H9 (cell line): ENCODE data around the gene DGKH. TPM values are rescaled to one million over a fixed set of nuclear protein-coding genes. Genes with fewer than 3 reads are reported as not detected.

Experiments
- DNase-seq: peaks from one replicate; pipeline ENCODE4 v3.0.0-alpha.2; 2017
- H2AFZ ChIP-seq: one replicate; pipeline ENCODE4 v1.6.1; 2013; ENCODE audit warnings: mild to moderate bottlenecking, low read length, control low read depth, moderate library complexity
- H2AK5ac ChIP-seq: 2 replicates; pipeline ENCODE4 v1.6.1; 2013; ENCODE audit warnings: low read length, control low read depth, mixed read lengths; ENCODE audit not compliant: insufficient read length
- H2BK120ac ChIP-seq: one replicate; pipeline ENCODE4 v1.6.1; 2013; ENCODE audit warnings: low read depth, mild to moderate bottlenecking, low read length, control low read depth, inconsistent platforms; ENCODE audit not compliant: poor library complexity, severe bottlenecking
- H2BK12ac ChIP-seq: 2 replicates; pipeline ENCODE4 v1.6.1; 2013; ENCODE audit warnings: low read length, control low read depth, mixed read lengths, low read depth; ENCODE audit not compliant: insufficient read length
- H2BK15ac ChIP-seq: 2 replicates; pipeline ENCODE4 v1.6.1; 2013; ENCODE audit warnings: low read depth, low read length, control low read depth
- H2BK20ac ChIP-seq: one replicate; pipeline ENCODE4 v1.6.1; 2013; ENCODE audit warnings: low read depth, mild to moderate bottlenecking, low read length, control low read depth, inconsistent platforms; ENCODE audit not compliant: poor library complexity, severe bottlenecking
- H2BK5ac ChIP-seq: 2 replicates; pipeline ENCODE4 v1.6.1; 2013; ENCODE audit warnings: low read length, control low read depth, mixed read lengths; ENCODE audit not compliant: insufficient read length
- H3K14ac ChIP-seq: 2 replicates; pipeline ENCODE4 v1.6.1; 2013; ENCODE audit warnings: low read length, control low read depth; ENCODE audit not compliant: insufficient read depth
- H3K18ac ChIP-seq: 2 replicates; pipeline ENCODE4 v1.6.1; 2013; ENCODE audit warnings: low read depth, mild to moderate bottlenecking, mixed read lengths, low read length, control low read depth; ENCODE audit not compliant: insufficient read length
- H3K23ac ChIP-seq: 2 replicates; pipeline ENCODE4 v1.6.1; 2013; ENCODE audit warnings: low read length, control low read depth, mixed read lengths, low read depth; ENCODE audit not compliant: insufficient read length
- H3K23me2 ChIP-seq: 2 replicates; pipeline ENCODE4 v1.6.1; 2013; ENCODE audit warnings: low read depth, mild to moderate bottlenecking, mixed read lengths, low read length, control low read depth; ENCODE audit not compliant: insufficient read length, poor library complexity, severe bottlenecking
- H3K27ac ChIP-seq: 2 replicates; pipeline ENCODE4 v1.5.1; 2013; ENCODE audit warnings: low read length, control low read depth, mixed read lengths, low read depth; ENCODE audit not compliant: insufficient read length
- H3K27me3 ChIP-seq: 2 replicates; pipeline ENCODE4 v1.6.1; 2013; ENCODE audit warnings: low read length, control low read depth, inconsistent platforms; ENCODE audit not compliant: insufficient read depth
- H3K4ac ChIP-seq: 2 replicates; pipeline ENCODE4 v1.6.1; 2013; ENCODE audit warnings: low read depth, mild to moderate bottlenecking, control low read depth, inconsistent platforms, low read length, moderate library complexity
- H3K4me1 ChIP-seq: 2 replicates; pipeline ENCODE4 v1.6.1; 2013; ENCODE audit warnings: low read length, control low read depth, inconsistent platforms; ENCODE audit not compliant: insufficient read depth
- H3K4me2 ChIP-seq: 2 replicates; pipeline ENCODE4 v1.6.1; 2013; ENCODE audit warnings: low read length, control low read depth, mixed read lengths; ENCODE audit not compliant: insufficient read length, insufficient read depth
- H3K56ac ChIP-seq: 2 replicates; pipeline ENCODE4 v1.6.1; 2013; ENCODE audit warnings: low read depth, mild to moderate bottlenecking, mixed read lengths, low read length, control low read depth; ENCODE audit not compliant: insufficient read length
- H3K79me1 ChIP-seq: 2 replicates; pipeline ENCODE4 v1.6.1; 2013; ENCODE audit warnings: low read depth, mild to moderate bottlenecking, moderate library complexity, low read length, control low read depth, inconsistent platforms; ENCODE audit not compliant: insufficient read depth, poor library complexity, severe bottlenecking
- H3K79me2 ChIP-seq: 2 replicates; pipeline ENCODE4 v1.6.1; 2013; ENCODE audit warnings: low read length, control low read depth, inconsistent platforms; ENCODE audit not compliant: insufficient read depth
- H3K9ac ChIP-seq: 2 replicates; pipeline ENCODE4 v1.6.1; 2013; ENCODE audit warnings: low read length, control low read depth, mixed read lengths; ENCODE audit not compliant: insufficient read length; ENCODE audit errors: extremely low read depth
- H3K9me3 ChIP-seq: one replicate; pipeline ENCODE4 v1.6.1; 2013; ENCODE audit warnings: low read depth, low read length, inconsistent platforms; ENCODE audit not compliant: control insufficient read depth
- H3T11ph ChIP-seq: one replicate; pipeline ENCODE4 v1.6.1; 2013; ENCODE audit warnings: mild to moderate bottlenecking, low read length, control low read depth, inconsistent platforms
- H4K20me1 ChIP-seq: one replicate; pipeline ENCODE4 v1.6.1; 2013; ENCODE audit not compliant: control insufficient read depth, insufficient read length, insufficient read depth
- H4K5ac ChIP-seq: 2 replicates; pipeline ENCODE4 v1.6.1; 2013; ENCODE audit warnings: low read depth, mild to moderate bottlenecking, mixed read lengths, low read length, control low read depth; ENCODE audit not compliant: insufficient read length
- H4K8ac ChIP-seq: replicated peaks from 2 replicates; pipeline ENCODE4 v1.6.1; 2013; ENCODE audit warnings: low read length, control low read depth, mixed read lengths, low read depth; ENCODE audit not compliant: insufficient read length
- H4K91ac ChIP-seq: 2 replicates; pipeline ENCODE4 v1.6.1; 2013; ENCODE audit warnings: low read depth, mild to moderate bottlenecking, moderate library complexity, mixed read lengths, low read length, control low read depth; ENCODE audit not compliant: insufficient read length
- H3K27ac Mint-ChIP-seq, 3 experiments: 2 replicates in 2 of 3; 3 replicates in 1 of 3; pipeline ENCODE4 v1.8.0; 2020 to 2021; ENCODE audit warnings: mixed read lengths in 3 of 3, mild to moderate bottlenecking in 1 of 3, moderate library complexity in 1 of 3
- H3K27me3 Mint-ChIP-seq: 2 replicates; pipeline ENCODE4 v1.8.0; 2021; ENCODE audit warnings: low read depth, mild to moderate bottlenecking, moderate library complexity, mixed read lengths
- H3K36me3 Mint-ChIP-seq, 3 experiments: 2 replicates in 2 of 3; 3 replicates in 1 of 3; pipeline ENCODE4 v1.8.0; 2020 to 2021; ENCODE audit warnings: low read depth in 3 of 3, mixed read lengths in 3 of 3; ENCODE audit not compliant: insufficient read depth in 1 of 3
- H3K4me1 Mint-ChIP-seq, 2 experiments: 2 replicates each; pipeline ENCODE4 v1.8.0; 2020; ENCODE audit warnings: mixed read lengths in 2 of 2
- H3K4me3 Mint-ChIP-seq, 2 experiments: 2 replicates in 1 of 2; 3 replicates in 1 of 2; pipeline ENCODE4 v1.8.0; 2020 to 2021; ENCODE audit warnings: mild to moderate bottlenecking in 2 of 2, mixed read lengths in 2 of 2, moderate library complexity in 1 of 2
- H3K9me3 Mint-ChIP-seq, 2 experiments: 2 replicates in 1 of 2; 3 replicates in 1 of 2; pipeline ENCODE4 v1.8.0; 2020; ENCODE audit warnings: mild to moderate bottlenecking in 2 of 2, mixed read lengths in 2 of 2, moderate library complexity in 1 of 2
- WGBS: extraction: QIAGEN DNeasy Blood & Tissue Kit; methylation state at CpG from one replicate; pipeline ENCODE4 v1.1.7; 2013; ENCODE audit warnings: missing lambda C conversion rate, low lambda C conversion rate, mixed read lengths; ENCODE audit not compliant: insufficient read length; ENCODE audit errors: extremely low coverage; 5-methylcytosine and 5-hydroxymethylcytosine counted together
- total RNA-seq: library from RNA; stranded (reverse); gene quantifications from 2 replicates; pipeline ENCODE4 v1.2.1, GENCODE V29; 2021
- TF ChIP-seq, protein P1 (sequence below): fragments of 200-600 bp; sonication (generic); conservative IDR thresholded peaks from 3 replicates; pipeline ENCODE4 v1.8.0; 2021; ENCODE audit warnings: antibody characterized with exemption, mild to moderate bottlenecking

Gene DGKH
- total RNA-seq, 1 experiment from 2014 or later = 8.6 TPM

- no peak overlapping the region for H2BK5ac ChIP-seq
- H3K23me2 ChIP-seq = no peaks in the 10 kb centered on the region
- no peak overlapping the region for H3K27ac ChIP-seq
- TF ChIP-seq, protein P1, sequence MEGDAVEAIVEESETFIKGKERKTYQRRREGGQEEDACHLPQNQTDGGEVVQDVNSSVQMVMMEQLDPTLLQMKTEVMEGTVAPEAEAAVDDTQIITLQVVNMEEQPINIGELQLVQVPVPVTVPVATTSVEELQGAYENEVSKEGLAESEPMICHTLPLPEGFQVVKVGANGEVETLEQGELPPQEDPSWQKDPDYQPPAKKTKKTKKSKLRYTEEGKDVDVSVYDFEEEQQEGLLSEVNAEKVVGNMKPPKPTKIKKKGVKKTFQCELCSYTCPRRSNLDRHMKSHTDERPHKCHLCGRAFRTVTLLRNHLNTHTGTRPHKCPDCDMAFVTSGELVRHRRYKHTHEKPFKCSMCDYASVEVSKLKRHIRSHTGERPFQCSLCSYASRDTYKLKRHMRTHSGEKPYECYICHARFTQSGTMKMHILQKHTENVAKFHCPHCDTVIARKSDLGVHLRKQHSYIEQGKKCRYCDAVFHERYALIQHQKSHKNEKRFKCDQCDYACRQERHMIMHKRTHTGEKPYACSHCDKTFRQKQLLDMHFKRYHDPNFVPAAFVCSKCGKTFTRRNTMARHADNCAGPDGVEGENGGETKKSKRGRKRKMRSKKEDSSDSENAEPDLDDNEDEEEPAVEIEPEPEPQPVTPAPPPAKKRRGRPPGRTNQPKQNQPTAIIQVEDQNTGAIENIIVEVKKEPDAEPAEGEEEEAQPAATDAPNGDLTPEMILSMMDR = no peak
- H3K18ac ChIP-seq = no peak overlapping the region
- no peak overlapping the region for H4K5ac ChIP-seq
- H4K20me1 ChIP-seq = no peaks in the 10 kb centered on the region
- DNase-seq = no peak
- H3K9me3 Mint-ChIP-seq = peaks cover 2 to 4% of the 10 kb centered on the region in 2 experiments; a peak in 3 of 5 replicates
- no peak overlapping the region for H4K91ac ChIP-seq
- no peak overlapping the region for H2BK12ac ChIP-seq
- no peak overlapping the region for H3K4me2 ChIP-seq
- H3K36me3 Mint-ChIP-seq = peaks cover 6 to 8% (median 6%) of the 10 kb centered on the region in 3 experiments; a peak in 5 of 7 replicates
- no CpG with 5 or more reads among the region's 3 CpGs for WGBS
- no peaks in the 10 kb centered on the region for H3K4me1 ChIP-seq
- no peaks in the 10 kb centered on the region for H3K9me3 ChIP-seq
- no peak overlapping the region for H2BK15ac ChIP-seq
- no peak overlapping the region for H3K27ac Mint-ChIP-seq
- H3K23ac ChIP-seq = no peak overlapping the region
- no peak overlapping the region for H3K4me3 Mint-ChIP-seq
- peaks cover 5% of the 10 kb centered on the region in 2 experiments; a peak in 2 of 4 replicates for H3K4me1 Mint-ChIP-seq
- H3K14ac ChIP-seq = no peak overlapping the region
- no peak overlapping the region for H2BK120ac ChIP-seq
- H3K79me1 ChIP-seq = no peaks in the 10 kb centered on the region
- no peaks in the 10 kb centered on the region for H3K27me3 ChIP-seq
- H3K56ac ChIP-seq = no peak overlapping the region
- H3T11ph ChIP-seq = no peak overlapping the region
- H3K4ac ChIP-seq = no peak overlapping the region
- no peak overlapping the region for H2AK5ac ChIP-seq
- no peak overlapping the region for H3K9ac ChIP-seq
- no peaks in the 10 kb centered on the region; the same call in 1 of the 2 replicates for H3K27me3 Mint-ChIP-seq
- no peak overlapping the region for H4K8ac ChIP-seq
- no peak overlapping the region for H2BK20ac ChIP-seq
- no peak overlapping the region for H2AFZ ChIP-seq
- H3K79me2 ChIP-seq = no peaks in the 10 kb centered on the region
These were observed 88.1 kb downstream of the DGKH start for GRCh38 chr13:42136518-42136917.
